Motor neuron (in vitro differentiated cells): ENCODE data around the gene C19orf67. TPM values are rescaled to one million over a fixed set of nuclear protein-coding genes. Genes with fewer than 3 reads are reported as not detected.
"Not testable (repeated sequence)": the region's sequence is repeated elsewhere in the genome, so short reads cannot be mapped to it uniquely, and the experiment has no call there.

Source experiments
- ATAC-seq, 8 experiments: fragments of 200-7000 bp; cut with Tn5 transposase; replicated peaks in 6 of 8; 2 replicates each; pipeline ENCODE4 v1.8.0; 2021; ENCODE audit warnings: mild to moderate bottlenecking in 8 of 8, moderate library complexity in 8 of 8
- H3K27ac ChIP-seq, 2 donors: fragments of 250-450 bp; sonication (Bioruptor Pico); 2 replicates each; pipeline ENCODE4 v1.9.0; 2021; ENCODE audit warnings: antibody characterized with exemption in 2 of 2, mild to moderate bottlenecking in 2 of 2, moderate library complexity in 1 of 2
- H3K4me1 ChIP-seq, 2 donors: fragments of 250-450 bp; sonication (Bioruptor Pico); replicated peaks in 1 of 2; 2 replicates each; pipeline ENCODE4 v1.6.1; 2021; ENCODE audit warnings: antibody characterized with exemption in 2 of 2, mild to moderate bottlenecking in 2 of 2, moderate library complexity in 1 of 2
- H3K4me3 ChIP-seq, 5 donors: fragments of 250-450 bp; sonication (Bioruptor Pico); 2 replicates each; pipeline ENCODE4 v1.9.0; 2021; ENCODE audit warnings: antibody characterized with exemption in 5 of 5, mild to moderate bottlenecking in 5 of 5, moderate library complexity in 4 of 5
- WGBS, 10 experiments: fragments of 450-650 bp; shearing (Covaris generic); methylation state at CpG; one replicate each; pipeline ENCODE4 v1.0.0; 2022; 5-methylcytosine and 5-hydroxymethylcytosine counted together
- in situ Hi-C, 9 experiments: fragments of 400-800 bp; cut with MboI; loops; one replicate each; pipeline ENCODE4 v1.15.0; 2021; ENCODE audit warnings: low sequenced_read_pairs in 9 of 9, low pct_unique_long_range_greater_than_20kb in 2 of 9; ENCODE audit not compliant: unreplicated experiment in 9 of 9
- total RNA-seq, 8 experiments: library from RNA; unstranded; fragments of 300-600 nt; gene quantifications; 2 replicates each; pipeline versions ENCODE4 v1.2.3 to v1.2.4, GENCODE V29; 2022

C19orf67 gene
- total RNA-seq, 8 experiments from 2014 or later: 0.21 to 2.6 (median 0.46) TPM; not detected in 1

DNA sequence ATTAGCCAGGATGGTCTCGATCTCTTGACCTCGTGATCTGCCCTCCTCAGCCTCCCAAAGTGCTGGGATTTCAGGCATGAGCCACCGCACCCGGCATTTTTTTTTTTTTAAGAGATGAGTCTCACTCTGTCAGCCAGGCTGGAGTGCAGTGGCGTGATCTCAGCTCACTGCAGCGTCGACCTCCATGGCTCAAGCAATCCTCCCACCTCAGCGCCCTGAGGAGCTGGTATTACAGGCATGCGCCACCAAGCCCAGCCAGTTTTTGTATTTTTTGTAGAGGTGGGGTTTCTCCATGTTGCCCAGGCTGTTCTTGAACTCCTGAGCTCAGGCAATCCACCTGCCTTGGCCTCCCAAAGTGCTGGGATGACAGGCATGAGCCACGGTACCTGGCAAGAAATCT is 37.7 kb downstream of the C19orf67 start:
- 68 to 100% (median 90%) methylated on average over 1 to 5 of the region's 10 CpGs; no CpG with 5 or more reads in 1 of the 10 experiments for WGBS, 10 experiments
- ATAC-seq, in situ Hi-C loops: not testable (repeated sequence)

GRCh38 chr19:14042659-14043608 is 42.6 kb downstream of the C19orf67 start:
- 0 to 100% (median 21%) methylated on average over 1 to 11 of the region's 19 CpGs; no CpG with 5 or more reads in 2 of the 10 experiments for WGBS, 10 experiments

More for the DNA sequence above, 37.7 kb downstream of the C19orf67 start:
- H3K4me3 ChIP-seq, H3K27ac ChIP-seq, H3K4me1 ChIP-seq: not testable (repeated sequence)

GRCh38 chr19:14039181-14039580 is 46.4 kb downstream of the C19orf67 start:
- ATAC-seq: no peak

More at GRCh38 chr19:14042659-14043608, 42.6 kb downstream of the C19orf67 start:
- H3K27ac ChIP-seq, H3K4me3 ChIP-seq, in situ Hi-C loops, H3K4me1 ChIP-seq: not testable (repeated sequence)
- peak in 7 of 8 experiments; percentile 37 to 99 (median 78) for ATAC-seq

GRCh38 chr19:14035706-14036105 is 49.9 kb downstream of the C19orf67 start:
- in situ Hi-C loops: no loop called here
- no peak overlapping the region for H3K27ac ChIP-seq
- H3K4me3 ChIP-seq: no peak overlapping the region
- WGBS, 10 experiments: 20 to 100% (median 83%) methylated on average over 1 to 7 of the region's 7 CpGs
- H3K4me1 ChIP-seq: no peaks in the 10 kb centered on the region
- no peak for ATAC-seq

More at GRCh38 chr19:14039181-14039580, 46.4 kb downstream of the C19orf67 start:
- in situ Hi-C loops: no loop called here
- WGBS, 10 experiments: 60 to 100% (median 80%) methylated on average over 1 of the region's 7 CpGs; no CpG with 5 or more reads in 6 of the 10 experiments
- H3K4me3 ChIP-seq: no peak overlapping the region
- no peak overlapping the region for H3K27ac ChIP-seq
- H3K4me1 ChIP-seq: no peaks in the 10 kb centered on the region

DNA sequence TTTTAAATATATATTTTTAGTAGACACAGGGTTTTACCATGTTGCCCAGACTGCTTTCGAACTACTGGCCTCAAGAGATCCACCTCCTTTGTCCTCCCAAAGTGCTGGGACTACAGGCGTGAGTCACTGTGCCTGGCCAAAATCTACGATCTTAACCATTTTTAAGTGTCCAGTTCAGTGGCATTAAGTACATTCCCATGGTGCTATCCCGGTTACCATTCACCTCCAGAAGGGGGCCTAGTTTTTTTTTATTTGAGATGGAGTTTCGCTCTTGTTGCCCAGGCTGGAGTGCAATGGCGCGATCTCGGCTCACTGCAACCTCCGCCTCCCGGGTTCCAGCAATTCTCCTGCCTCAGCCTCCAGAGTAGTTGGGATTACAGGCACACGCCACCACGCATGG is 50.4 kb downstream of the C19orf67 start:
- H3K4me1 ChIP-seq, ATAC-seq: not testable (repeated sequence)
- 62 to 90% (median 84%) methylated on average over 2 to 11 of the region's 12 CpGs; no CpG with 5 or more reads in 5 of the 10 experiments for WGBS, 10 experiments

GRCh38 chr19:14033946-14034345 is 51.6 kb downstream of the C19orf67 start:
- H3K27ac ChIP-seq: no peak overlapping the region
- no peak overlapping the region for H3K4me3 ChIP-seq
- no peak for ATAC-seq
- in situ Hi-C loops: no loop called here
- WGBS, 10 experiments: 71 to 100% (median 89%) methylated on average over 1 to 2 of the region's 2 CpGs; no CpG with 5 or more reads in 2 of the 10 experiments
- H3K4me1 ChIP-seq: no peaks in the 10 kb centered on the region

More for the DNA sequence above, 50.4 kb downstream of the C19orf67 start:
- H3K27ac ChIP-seq, in situ Hi-C loops, H3K4me3 ChIP-seq: not testable (repeated sequence)

DNA sequence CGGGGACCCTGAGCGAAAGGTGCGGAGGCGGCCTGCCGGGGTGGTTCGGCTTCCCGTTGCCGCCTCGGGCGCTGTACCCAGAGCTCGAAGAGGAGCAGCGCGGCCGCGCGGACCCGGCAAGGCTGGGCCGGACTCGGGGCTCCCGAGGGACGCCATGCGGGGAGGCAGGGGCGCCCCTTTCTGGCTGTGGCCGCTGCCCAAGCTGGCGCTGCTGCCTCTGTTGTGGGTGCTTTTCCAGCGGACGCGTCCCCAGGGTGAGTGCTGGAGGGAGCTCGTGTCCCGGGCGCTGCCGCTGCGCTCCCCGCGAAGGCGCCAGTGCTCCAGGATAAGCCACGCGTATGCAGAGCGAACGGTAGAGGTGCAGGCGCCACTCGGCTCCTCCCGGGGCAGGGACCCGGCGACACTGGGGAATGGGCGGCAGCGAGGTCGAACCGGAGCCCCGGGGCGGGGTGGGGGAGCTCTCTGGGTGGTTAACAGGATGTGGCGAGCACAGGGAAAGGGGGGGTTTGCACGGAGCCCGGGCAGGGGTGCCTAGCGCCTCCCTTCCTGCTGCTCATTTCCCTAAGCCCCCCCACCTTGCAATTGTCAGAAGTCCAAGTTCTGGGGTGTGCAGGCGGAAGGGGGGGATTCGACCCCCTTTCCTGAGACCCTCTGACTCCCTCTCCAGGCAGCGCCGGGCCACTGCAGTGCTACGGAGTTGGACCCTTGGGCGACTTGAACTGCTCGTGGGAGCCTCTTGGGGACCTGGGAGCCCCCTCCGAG is 53.7 kb downstream of the C19orf67 start, which contains the start of gene IL27RA:
IL27RA (plus strand) TSS at position 44 of the 762 bp plus-strand sequence; CDS start at position 155, 111 bp downstream.
- Histone ChIP-seq H3K4me1 (no peaks in the 10 kb centered on the region), H3K4me3 (peak within 1 kb of the TSS; percentile 44 to 57 (median 47)), H3K27ac (no peak within 1 kb of the TSS)
- 0 to 20% (median 0%) methylated on average over 1 to 16 of the region's 63 CpGs; no CpG with 5 or more reads in 6 of the 10 experiments for WGBS, 10 experiments
- in situ Hi-C loops: no loop called here
- ATAC-seq: peak; percentile 84 to 91 (median 87)

Other genes with a start within 250 kb of the C19orf67 start
- gene NANOS3, start 208.6 kb downstream of the C19orf67 start, total RNA-seq: 10 to 100 TPM in 1 of 8 experiments, 1 to 10 TPM in 5, not detected in 2; 1.4 to 14.9 (median 3.7) TPM
- 1 to 10 TPM in 7 of 8 experiments, under 1 TPM in 1; 0.51 to 5.2 (median 3.2) TPM for gene BRME1, start 179.7 kb downstream of the C19orf67 start, total RNA-seq
- 10 to 100 TPM in 4 of 8 experiments, 1 to 10 TPM in 4; 7.6 to 32.5 (median 10.1) TPM for gene CC2D1A, start 179.6 kb downstream of the C19orf67 start, total RNA-seq
- gene PODNL1, start 147.4 kb downstream of the C19orf67 start, total RNA-seq: 1 to 10 TPM in 3 of 8 experiments, under 1 TPM in 5; 0.16 to 1.4 (median 0.89) TPM
- 10 to 100 TPM in 7 of 8 experiments, 1 to 10 TPM in 1; 8.4 to 46.5 (median 22.9) TPM for gene DCAF15, start 133.3 kb downstream of the C19orf67 start, total RNA-seq
- gene RFX1, start 79.5 kb downstream of the C19orf67 start, total RNA-seq: 10 to 100 TPM in 4 of 8 experiments, 1 to 10 TPM in 4; 1.9 to 21.2 (median 8.7) TPM
- not detected for gene RLN3, start 57.6 kb downstream of the C19orf67 start, total RNA-seq
- 1 to 10 TPM; 1.0 to 4.5 (median 2.0) TPM for gene IL27RA, start 54.0 kb downstream of the C19orf67 start, total RNA-seq
- 1 to 10 TPM in 6 of 8 experiments, under 1 TPM in 2; 0.22 to 5.3 (median 1.9) TPM for gene PALM3, start 23.7 kb downstream of the C19orf67 start, total RNA-seq
- 1 to 10 TPM in 7 of 8 experiments, under 1 TPM in 1; 0.51 to 7.6 (median 2.1) TPM for gene MISP3, start 13.0 kb downstream of the C19orf67 start, total RNA-seq
- gene SAMD1, start 5.0 kb upstream of the C19orf67 start, total RNA-seq: 10 to 100 TPM; 14.1 to 51.5 (median 39.2) TPM
- gene PRKACA, start 32.0 kb upstream of the C19orf67 start, total RNA-seq: 10 to 100 TPM; 15.9 to 51.5 (median 31.9) TPM
- gene ASF1B, start 50.8 kb upstream of the C19orf67 start, total RNA-seq: 10 to 100 TPM in 3 of 8 experiments, 1 to 10 TPM in 2, under 1 TPM in 3; 0.54 to 21.5 (median 1.2) TPM
- gene ADGRL1, start 120.4 kb upstream of the C19orf67 start, total RNA-seq: 10 to 100 TPM; 26.8 to 40.7 (median 33.2) TPM